ENCODE measurements around the gene ANKRD55. TPM values are rescaled to one million over a fixed set of nuclear protein-coding genes. Genes with fewer than 3 reads are reported as not detected.
A peak's percentile ranks its signal among the peaks of the same experiment; 100 is the strongest.

Gene ANKRD55
- total RNA-seq, 1 donor from 2014 or later = 0.49 TPM

- Histone ChIP-seq H3K27ac (no peak overlapping the region), H3K36me3 (no peaks in the 10 kb centered on the region), H3K9me3 (no peaks in the 10 kb centered on the region), H3K4me3 (no peak overlapping the region), H3K27me3 (no peaks in the 10 kb centered on the region), H3K4me1 (no peaks in the 10 kb centered on the region)
- DNase-seq = no peak
- no peak for TF ChIP-seq CTCF (IDR thresholded peaks at IDR 0.05)
- intact Hi-C loops (cut with DNase I) = no loop called here
- no peak for ATAC-seq
Observed at GRCh38 chr5:56185768-56186311, 47.3 kb downstream of the ANKRD55 start.

- ATAC-seq (no peak), DNase-seq (no peak)
- intact Hi-C loops (cut with DNase I) = no loop called here
Observed at GRCh38 chr5:56183506-56183905, 49.6 kb downstream of the ANKRD55 start.

GRCh38 chr5:56179442-56179841 is 53.7 kb downstream of the ANKRD55 start:
- Histone ChIP-seq H3K4me1 (peaks cover 24% of the 10 kb centered on the region), H3K27ac (no peak overlapping the region), H3K27me3 (no peaks in the 10 kb centered on the region), H3K9me3 (no peaks in the 10 kb centered on the region), H3K4me3 (no peak overlapping the region), H3K36me3 (no peaks in the 10 kb centered on the region)
- ATAC-seq = no peak
- DNase-seq = no peak
- TF ChIP-seq CTCF (IDR thresholded peaks at IDR 0.05) = no peak
- intact Hi-C loops (cut with DNase I) = no loop called here

More at GRCh38 chr5:56183506-56183905, 49.6 kb downstream of the ANKRD55 start:
- no peaks in the 10 kb centered on the region for H3K36me3 ChIP-seq
- no peak for TF ChIP-seq CTCF (IDR thresholded peaks at IDR 0.05)
- no peak overlapping the region for H3K4me3 ChIP-seq
- H3K27me3 ChIP-seq = no peaks in the 10 kb centered on the region
- H3K27ac ChIP-seq = no peak overlapping the region
- H3K9me3 ChIP-seq = no peaks in the 10 kb centered on the region
- no peaks in the 10 kb centered on the region for H3K4me1 ChIP-seq

- H3K4me3 ChIP-seq = no peak overlapping the region
- no peaks in the 10 kb centered on the region for H3K36me3 ChIP-seq
- no peak for ATAC-seq
- H3K27ac ChIP-seq = no peak overlapping the region
- H3K4me1 ChIP-seq = peaks cover 24% of the 10 kb centered on the region
- no peaks in the 10 kb centered on the region for H3K27me3 ChIP-seq
- intact Hi-C loops (cut with DNase I) = no loop called here
- no peak for TF ChIP-seq CTCF (IDR thresholded peaks at IDR 0.05)
- H3K9me3 ChIP-seq = no peaks in the 10 kb centered on the region
- DNase-seq = no peak
Observed at GRCh38 chr5:56178823-56179222, 54.3 kb downstream of the ANKRD55 start.

GRCh38 chr5:56176871-56177533 is 56.1 kb downstream of the ANKRD55 start:
- Histone ChIP-seq H3K4me3 (no peak overlapping the region), H3K36me3 (no peaks in the 10 kb centered on the region), H3K27ac (peak overlapping the region; percentile 18), H3K9me3 (no peaks in the 10 kb centered on the region), H3K4me1 (peaks cover 32% of the 10 kb centered on the region), H3K27me3 (no peaks in the 10 kb centered on the region)
- ATAC-seq (no peak), DNase-seq (no peak)
- intact Hi-C loops (cut with DNase I) = no loop called here
- no peak for TF ChIP-seq CTCF (IDR thresholded peaks at IDR 0.05)

All from upper lobe of right lung (tissue), 1 donor.